ENCODE measurements around the gene PI4K2A.

Gene PI4K2A

DNA sequence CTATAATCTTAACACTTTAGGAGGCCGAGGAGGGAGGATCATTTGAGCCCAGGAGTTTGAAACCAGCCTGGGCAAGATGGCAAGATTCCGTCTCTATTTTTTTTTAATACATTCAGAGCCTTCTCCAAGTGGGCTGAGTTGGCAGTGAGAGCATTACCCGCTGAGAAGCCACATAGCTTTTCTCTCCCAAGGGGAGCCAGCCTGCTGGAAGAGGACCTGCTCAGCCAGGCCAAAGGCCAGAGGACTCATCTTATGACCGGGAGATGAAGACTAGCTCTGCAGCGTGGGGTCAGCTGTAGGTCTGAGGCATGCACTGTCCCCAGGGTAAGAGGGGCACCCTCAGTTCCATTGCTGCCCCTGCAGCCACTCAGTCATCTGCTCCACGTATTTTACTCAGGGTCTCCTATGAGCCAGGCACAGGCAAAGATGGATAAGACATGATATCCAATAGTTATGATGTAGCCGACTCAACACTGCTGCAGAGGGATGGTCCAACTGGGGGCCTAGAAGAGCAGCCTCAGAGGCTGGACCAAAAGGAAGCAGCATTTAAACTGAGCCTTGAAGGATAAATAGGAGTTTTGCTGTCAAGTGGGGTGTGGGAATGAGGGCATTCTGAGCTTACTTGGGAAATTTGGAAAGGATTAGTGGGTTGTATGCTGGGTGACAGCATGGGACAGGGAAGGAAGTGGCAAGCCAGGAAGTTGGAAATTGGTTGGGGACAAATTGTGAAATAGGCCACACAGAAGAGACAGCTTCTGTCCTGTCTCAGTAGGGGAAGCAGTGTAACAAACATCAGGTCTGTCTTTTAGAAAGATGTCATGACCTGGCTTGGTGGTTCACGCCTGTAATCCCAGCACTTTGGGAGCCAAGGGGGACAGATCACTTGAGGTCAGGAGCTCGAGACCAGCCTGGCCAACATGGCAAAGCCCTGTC, 71.4 kb downstream of the PI4K2A start:
- TF ChIP-seq, protein P1, sequence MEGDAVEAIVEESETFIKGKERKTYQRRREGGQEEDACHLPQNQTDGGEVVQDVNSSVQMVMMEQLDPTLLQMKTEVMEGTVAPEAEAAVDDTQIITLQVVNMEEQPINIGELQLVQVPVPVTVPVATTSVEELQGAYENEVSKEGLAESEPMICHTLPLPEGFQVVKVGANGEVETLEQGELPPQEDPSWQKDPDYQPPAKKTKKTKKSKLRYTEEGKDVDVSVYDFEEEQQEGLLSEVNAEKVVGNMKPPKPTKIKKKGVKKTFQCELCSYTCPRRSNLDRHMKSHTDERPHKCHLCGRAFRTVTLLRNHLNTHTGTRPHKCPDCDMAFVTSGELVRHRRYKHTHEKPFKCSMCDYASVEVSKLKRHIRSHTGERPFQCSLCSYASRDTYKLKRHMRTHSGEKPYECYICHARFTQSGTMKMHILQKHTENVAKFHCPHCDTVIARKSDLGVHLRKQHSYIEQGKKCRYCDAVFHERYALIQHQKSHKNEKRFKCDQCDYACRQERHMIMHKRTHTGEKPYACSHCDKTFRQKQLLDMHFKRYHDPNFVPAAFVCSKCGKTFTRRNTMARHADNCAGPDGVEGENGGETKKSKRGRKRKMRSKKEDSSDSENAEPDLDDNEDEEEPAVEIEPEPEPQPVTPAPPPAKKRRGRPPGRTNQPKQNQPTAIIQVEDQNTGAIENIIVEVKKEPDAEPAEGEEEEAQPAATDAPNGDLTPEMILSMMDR (IDR thresholded peaks at IDR 0.05; ENCODE audit: extremely low read depth, missing control alignments): no peak
- DNase-seq (ENCODE audit: low spot score): no peak

DNA sequence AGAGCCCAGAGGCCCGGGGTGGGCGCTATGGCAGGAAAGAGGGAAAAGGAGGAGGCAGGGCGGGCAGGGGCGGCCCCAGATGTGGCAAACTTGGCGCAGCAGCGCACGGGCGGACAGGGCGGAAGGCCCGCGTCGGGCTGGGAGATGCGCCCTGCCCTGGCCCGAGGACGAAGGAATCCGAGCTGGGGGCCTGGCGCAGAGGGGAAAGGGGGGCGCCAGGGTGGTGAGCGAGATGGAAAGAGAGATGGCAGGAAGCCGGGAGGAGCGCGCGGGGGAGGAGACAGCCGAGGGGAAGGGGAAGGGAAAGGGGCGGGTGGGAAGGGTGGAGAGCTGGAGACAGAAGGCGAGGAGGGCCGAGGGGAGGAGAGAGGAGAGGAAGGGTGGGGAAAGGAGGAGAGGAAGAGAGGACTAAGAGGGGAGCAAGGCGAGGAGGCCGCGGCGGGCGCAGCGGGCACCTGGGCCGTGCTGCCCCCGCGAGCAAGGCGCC, 72.9 kb downstream of the PI4K2A start, which contains the start of gene MARVELD1:
Gene MARVELD1 (plus strand): TSS at position 392 of the 487 bp plus-strand sequence. CDS start 147 bp downstream, outside the sequence.
- peak; percentile 50 for DNase-seq (ENCODE audit: low spot score)
- TF ChIP-seq, protein P1 (IDR thresholded peaks at IDR 0.05; ENCODE audit: extremely low read depth, missing control alignments): no peak

DNA sequence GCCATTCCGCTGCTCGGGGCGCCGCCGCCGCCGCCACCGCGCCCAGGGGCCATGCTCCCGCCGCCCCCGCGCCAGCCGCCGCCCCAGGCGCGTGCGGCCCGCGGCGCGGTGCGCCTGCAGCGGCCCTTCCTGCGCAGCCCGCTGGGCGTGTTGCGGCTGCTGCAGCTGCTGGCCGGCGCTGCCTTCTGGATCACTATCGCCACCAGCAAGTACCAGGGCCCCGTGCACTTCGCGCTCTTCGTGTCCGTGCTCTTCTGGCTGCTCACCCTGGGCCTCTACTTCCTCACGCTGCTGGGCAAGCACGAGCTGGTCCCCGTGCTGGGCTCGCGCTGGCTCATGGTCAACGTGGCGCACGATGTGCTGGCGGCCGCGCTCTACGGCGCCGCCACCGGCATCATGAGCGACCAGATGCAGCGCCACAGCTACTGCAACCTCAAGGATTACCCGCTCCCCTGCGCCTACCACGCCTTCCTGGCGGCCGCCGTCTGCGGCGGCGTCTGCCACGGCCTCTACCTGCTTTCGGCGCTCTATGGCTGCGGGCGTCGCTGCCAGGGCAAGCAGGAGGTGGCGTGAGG, 73.4 kb downstream of the PI4K2A start:
- DNase-seq (ENCODE audit: low spot score): peak; percentile 90
- TF ChIP-seq, protein P1 (IDR thresholded peaks at IDR 0.05; ENCODE audit: extremely low read depth, missing control alignments): peak; percentile 38

DNA sequence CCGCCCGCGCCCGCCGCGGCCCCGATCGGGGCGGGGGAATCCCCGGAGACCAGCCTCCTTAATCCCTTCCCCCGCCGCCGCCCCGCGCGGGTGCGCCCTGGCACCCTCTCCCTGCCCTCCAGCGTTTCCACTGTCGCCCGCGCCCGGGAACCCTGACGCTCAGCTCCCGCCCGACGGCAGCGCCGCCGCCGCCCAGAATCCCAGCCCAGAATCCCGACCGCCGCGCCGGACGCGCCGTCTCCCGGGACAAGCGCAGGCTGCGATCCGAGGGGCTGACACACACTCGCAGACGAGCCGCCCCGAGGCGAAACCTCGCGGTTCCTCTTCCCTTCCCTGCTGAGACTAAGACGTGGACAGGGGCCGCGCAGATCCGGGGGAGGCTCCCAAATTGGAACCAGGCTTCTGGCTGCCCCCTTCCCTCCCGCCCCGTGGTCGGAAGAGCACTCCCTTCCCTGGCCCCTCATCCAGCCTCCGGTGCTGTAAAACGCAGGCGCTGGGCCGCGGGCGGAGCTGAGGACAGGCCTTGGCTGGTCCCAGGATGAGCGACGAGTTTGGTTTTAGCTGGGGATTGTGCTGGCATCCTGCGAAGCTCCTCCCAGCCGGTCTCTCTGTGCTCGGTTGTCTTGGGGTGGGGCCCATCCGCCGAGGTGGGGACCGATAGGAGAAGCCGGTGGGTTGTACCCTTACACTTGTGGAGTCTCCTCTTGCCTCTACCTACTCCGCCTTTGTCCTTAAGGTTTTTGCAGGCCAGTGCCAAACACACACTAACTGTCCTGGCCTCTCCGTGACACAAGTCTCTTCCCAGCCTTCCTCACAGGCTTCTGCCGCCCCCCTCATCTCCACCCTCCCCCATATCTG, 74.2 kb downstream of the PI4K2A start:
- TF ChIP-seq, protein P1 (IDR thresholded peaks at IDR 0.05; ENCODE audit: extremely low read depth, missing control alignments): no peak
- DNase-seq (ENCODE audit: low spot score): peak; percentile 69

DNA sequence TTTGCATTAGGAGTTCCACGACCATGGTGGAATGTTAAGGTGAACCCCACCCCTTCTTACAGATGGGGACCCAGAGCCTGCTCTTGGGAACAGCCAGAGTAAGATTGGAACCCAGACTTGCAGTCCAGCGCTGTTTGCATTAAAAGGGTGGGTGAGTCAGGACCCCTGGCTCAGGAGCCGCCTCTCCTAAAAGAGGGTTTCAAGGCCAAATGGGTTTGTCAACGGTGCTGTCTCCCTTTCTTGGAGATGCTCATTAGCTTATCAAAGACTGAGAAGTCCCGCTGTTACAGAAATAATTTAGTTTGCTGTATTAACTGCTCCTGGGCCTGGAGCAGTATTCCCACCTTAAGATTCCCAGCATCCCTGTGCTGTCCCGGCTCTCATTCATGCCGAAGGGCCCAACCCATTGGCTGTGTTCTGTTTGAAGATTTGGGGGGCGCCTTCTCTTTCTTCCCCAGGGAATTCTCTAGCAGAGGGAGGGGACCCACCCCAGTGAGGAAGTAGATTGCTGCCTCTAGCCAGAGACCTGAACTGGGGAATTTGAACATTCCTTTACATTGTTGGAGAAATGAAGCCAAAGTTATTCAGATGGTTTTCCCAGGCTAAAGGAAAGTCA, 74.9 kb downstream of the PI4K2A start:
- TF ChIP-seq, protein P1 (IDR thresholded peaks at IDR 0.05; ENCODE audit: extremely low read depth, missing control alignments): no peak
- no peak for DNase-seq (ENCODE audit: low spot score)

DNA sequence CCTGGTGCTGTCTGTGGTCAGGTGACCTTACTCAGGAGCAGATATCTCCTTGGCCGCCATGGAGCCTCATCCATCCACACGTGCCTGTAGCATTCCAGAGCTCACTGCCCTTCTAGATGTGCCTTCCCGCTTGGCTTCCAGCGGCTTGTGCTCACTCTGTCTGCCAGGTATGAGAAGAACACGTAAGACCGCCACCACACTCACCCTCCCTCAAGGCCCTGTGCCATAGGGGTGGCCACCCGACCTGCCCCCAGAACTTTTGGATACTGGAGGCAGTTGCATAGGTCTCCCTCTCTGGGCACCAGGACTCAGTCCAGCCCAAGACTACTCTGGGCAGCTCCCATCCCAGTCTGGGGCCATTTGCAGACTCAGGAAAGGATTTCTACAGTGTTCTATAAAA, 77.2 kb downstream of the PI4K2A start:
- TF ChIP-seq, protein P1 (IDR thresholded peaks at IDR 0.05; ENCODE audit: extremely low read depth, missing control alignments): no peak
- no peak for DNase-seq (ENCODE audit: low spot score)
